SU-DHL-6 (cell line): Measurements from ENCODE around the gene C1QB.

ENCODE experiments used
- EZH2phosphoT487 ChIP-seq: fragments of 200-600 bp; sonication (generic), shearing (Covaris generic); conservative IDR thresholded peaks from 2 replicates; pipeline ENCODE4 v1.6.1; 2018; ENCODE audit warnings: mild to moderate bottlenecking, antibody characterized with exemption, low read length, moderate library complexity, mixed read lengths
- TF ChIP-seq, protein P1 (sequence below): fragments of 200-600 bp; sonication (generic); IDR thresholded peaks from one replicate; pipeline ENCODE4 v1.5.1; 2017; ENCODE audit warnings: antibody characterized with exemption, mild to moderate bottlenecking, low read length, moderate library complexity; ENCODE audit not compliant: insufficient read depth, poor library complexity, severe bottlenecking

DNA sequence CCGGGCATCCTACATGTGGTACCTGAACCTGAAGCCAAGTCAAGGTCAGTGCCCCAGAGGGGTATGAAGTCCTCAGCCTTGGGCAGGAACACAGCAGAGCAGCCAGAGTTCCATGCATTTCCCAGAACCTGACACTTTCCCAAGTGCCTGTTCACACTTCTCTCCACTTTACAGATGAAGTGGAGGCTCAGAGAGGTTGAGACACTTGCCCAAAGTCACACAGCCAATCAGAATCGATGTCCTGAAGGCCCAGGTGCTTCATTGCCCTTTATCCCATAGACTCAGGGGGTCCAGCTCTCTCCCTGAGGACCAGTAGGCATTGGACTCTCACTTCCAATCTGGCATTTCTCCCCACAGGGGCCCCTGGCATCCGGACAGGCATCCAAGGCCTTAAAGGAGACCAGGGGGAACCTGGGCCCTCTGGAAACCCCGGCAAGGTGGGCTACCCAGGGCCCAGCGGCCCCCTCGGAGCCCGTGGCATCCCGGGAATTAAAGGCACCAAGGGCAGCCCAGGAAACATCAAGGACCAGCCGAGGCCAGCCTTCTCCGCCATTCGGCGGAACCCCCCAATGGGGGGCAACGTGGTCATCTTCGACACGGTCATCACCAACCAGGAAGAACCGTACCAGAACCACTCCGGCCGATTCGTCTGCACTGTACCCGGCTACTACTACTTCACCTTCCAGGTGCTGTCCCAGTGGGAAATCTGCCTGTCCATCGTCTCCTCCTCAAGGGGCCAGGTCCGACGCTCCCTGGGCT lies 14.4 kb upstream of the C1QB start:
- TF ChIP-seq, protein P1, sequence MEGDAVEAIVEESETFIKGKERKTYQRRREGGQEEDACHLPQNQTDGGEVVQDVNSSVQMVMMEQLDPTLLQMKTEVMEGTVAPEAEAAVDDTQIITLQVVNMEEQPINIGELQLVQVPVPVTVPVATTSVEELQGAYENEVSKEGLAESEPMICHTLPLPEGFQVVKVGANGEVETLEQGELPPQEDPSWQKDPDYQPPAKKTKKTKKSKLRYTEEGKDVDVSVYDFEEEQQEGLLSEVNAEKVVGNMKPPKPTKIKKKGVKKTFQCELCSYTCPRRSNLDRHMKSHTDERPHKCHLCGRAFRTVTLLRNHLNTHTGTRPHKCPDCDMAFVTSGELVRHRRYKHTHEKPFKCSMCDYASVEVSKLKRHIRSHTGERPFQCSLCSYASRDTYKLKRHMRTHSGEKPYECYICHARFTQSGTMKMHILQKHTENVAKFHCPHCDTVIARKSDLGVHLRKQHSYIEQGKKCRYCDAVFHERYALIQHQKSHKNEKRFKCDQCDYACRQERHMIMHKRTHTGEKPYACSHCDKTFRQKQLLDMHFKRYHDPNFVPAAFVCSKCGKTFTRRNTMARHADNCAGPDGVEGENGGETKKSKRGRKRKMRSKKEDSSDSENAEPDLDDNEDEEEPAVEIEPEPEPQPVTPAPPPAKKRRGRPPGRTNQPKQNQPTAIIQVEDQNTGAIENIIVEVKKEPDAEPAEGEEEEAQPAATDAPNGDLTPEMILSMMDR: no peak
- TF ChIP-seq EZH2phosphoT487: no peak
